Keratinocyte (primary cell): ENCODE results near the gene COL3A1.

Source experiments
- EZH2 ChIP-seq: IDR thresholded peaks from one replicate; pipeline ENCODE4 v1.6.1; 2012; ENCODE audit warnings: inconsistent platforms, mild to moderate bottlenecking, low read length, moderate library complexity
- TF ChIP-seq, protein P1 (sequence below), 3 experiments: IDR thresholded peaks in 1 of 3; conservative IDR thresholded peaks in 1 of 3; optimal IDR thresholded peaks in 1 of 3; 2 replicates in 2 of 3; 3 replicates in 1 of 3; pipeline versions ENCODE3 to v1.5.1; 2011; ENCODE audit warnings: low read length in 3 of 3, mild to moderate bottlenecking in 3 of 3, moderate library complexity in 2 of 3, control low read depth in 1 of 3, inconsistent platforms in 1 of 3; ENCODE audit not compliant: insufficient read depth in 2 of 3; ENCODE audit errors: extremely low read depth in 1 of 3

DNA sequence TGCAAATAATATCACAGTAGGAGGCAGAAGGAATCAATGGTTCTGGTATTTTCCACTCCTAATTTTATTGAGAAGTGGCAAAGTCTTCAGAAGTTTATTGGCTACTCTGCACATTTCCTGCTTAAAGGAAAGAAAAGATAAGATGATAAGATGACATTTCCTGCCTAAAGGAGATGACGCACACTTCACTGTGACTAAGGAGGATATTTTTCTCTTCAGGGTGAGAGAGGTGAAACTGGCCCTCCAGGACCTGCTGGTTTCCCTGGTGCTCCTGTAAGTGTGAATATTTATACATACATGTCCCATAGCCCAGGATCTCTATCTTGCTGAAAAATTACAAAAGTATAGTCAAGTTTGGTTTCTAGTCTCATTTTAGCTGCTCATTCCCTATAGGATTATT lies 27.9 kb downstream of the COL3A1 start:
- TF ChIP-seq, protein P1, sequence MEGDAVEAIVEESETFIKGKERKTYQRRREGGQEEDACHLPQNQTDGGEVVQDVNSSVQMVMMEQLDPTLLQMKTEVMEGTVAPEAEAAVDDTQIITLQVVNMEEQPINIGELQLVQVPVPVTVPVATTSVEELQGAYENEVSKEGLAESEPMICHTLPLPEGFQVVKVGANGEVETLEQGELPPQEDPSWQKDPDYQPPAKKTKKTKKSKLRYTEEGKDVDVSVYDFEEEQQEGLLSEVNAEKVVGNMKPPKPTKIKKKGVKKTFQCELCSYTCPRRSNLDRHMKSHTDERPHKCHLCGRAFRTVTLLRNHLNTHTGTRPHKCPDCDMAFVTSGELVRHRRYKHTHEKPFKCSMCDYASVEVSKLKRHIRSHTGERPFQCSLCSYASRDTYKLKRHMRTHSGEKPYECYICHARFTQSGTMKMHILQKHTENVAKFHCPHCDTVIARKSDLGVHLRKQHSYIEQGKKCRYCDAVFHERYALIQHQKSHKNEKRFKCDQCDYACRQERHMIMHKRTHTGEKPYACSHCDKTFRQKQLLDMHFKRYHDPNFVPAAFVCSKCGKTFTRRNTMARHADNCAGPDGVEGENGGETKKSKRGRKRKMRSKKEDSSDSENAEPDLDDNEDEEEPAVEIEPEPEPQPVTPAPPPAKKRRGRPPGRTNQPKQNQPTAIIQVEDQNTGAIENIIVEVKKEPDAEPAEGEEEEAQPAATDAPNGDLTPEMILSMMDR (optimal IDR thresholded peaks at IDR 0.05 in 1 of 3, IDR thresholded peaks at IDR 0.05 in 1 of 3, conservative IDR thresholded peaks at IDR 0.05 in 1 of 3; ENCODE audit: extremely low read depth in 1 of 3, insufficient read depth in 2 of 3, low read length in 3 of 3), result no peak
- no peak for TF ChIP-seq EZH2
